Loucy (cell line): ENCODE data around the gene HRK.
A peak's percentile ranks its signal among the peaks of the same experiment; 100 is the strongest.

Source experiments
- H2AFZ ChIP-seq: fragments of 200-600 bp; sonication (generic); 2 replicates; pipeline ENCODE4 v1.6.0; 2016; ENCODE audit warnings: antibody characterized with exemption, mild to moderate bottlenecking, low read length, moderate library complexity
- H3F3A ChIP-seq: fragments of 200-600 bp; 2 replicates; pipeline ENCODE4 v1.6.0; 2016; ENCODE audit warnings: antibody characterized with exemption, low read depth, mild to moderate bottlenecking
- H3K27me3 ChIP-seq: fragments of 200-600 bp; sonication (generic); 2 replicates; pipeline ENCODE4 v1.6.1; 2014; ENCODE audit warnings: low read length, mild to moderate bottlenecking; ENCODE audit not compliant: insufficient read depth, poor library complexity, severe bottlenecking
- H3K36me3 ChIP-seq: fragments of 200-600 bp; sonication (generic); 2 replicates; pipeline ENCODE4 v1.6.1; 2016; ENCODE audit warnings: low read length; ENCODE audit not compliant: insufficient read depth
- H3K4me1 ChIP-seq: fragments of 200-600 bp; sonication (generic); 2 replicates; pipeline ENCODE4 v1.5.1; 2014; ENCODE audit warnings: low read length, mild to moderate bottlenecking; ENCODE audit not compliant: insufficient read depth, poor library complexity, severe bottlenecking
- H3K4me2 ChIP-seq: fragments of 200-600 bp; sonication (generic); 2 replicates; pipeline ENCODE4 v1.6.0; 2014; ENCODE audit warnings: antibody characterized with exemption, low read length, low read depth, mild to moderate bottlenecking; ENCODE audit not compliant: poor library complexity, severe bottlenecking
- H3K4me3 ChIP-seq: fragments of 200-600 bp; sonication (generic); 2 replicates; pipeline ENCODE4 v1.5.1; 2014; ENCODE audit warnings: low read length, mild to moderate bottlenecking, mixed read lengths; ENCODE audit not compliant: poor library complexity, severe bottlenecking
- H3K79me2 ChIP-seq: fragments of 200-600 bp; sonication (generic); 2 replicates; pipeline ENCODE4 v1.6.1; 2014; ENCODE audit warnings: low read length; ENCODE audit not compliant: insufficient read depth
- H3K9ac ChIP-seq: fragments of 200-600 bp; sonication (generic); 2 replicates; pipeline ENCODE4 v1.6.0; 2014; ENCODE audit warnings: mild to moderate bottlenecking, low read depth, low read length, moderate library complexity; ENCODE audit not compliant: poor library complexity, severe bottlenecking
- H3K9me2 ChIP-seq: fragments of 200-600 bp; sonication (generic); replicated peaks from 2 replicates; pipeline ENCODE4 v1.6.1; 2016; ENCODE audit warnings: low read depth, low read length, mixed read lengths
- H3K9me3 ChIP-seq: fragments of 200-600 bp; sonication (generic); 2 replicates; pipeline ENCODE4 v1.6.1; 2014; ENCODE audit warnings: mild to moderate bottlenecking, antibody characterized with exemption, low read length, low read depth; ENCODE audit not compliant: insufficient read depth
- H4K20me1 ChIP-seq: fragments of 200-600 bp; sonication (generic); 2 replicates; pipeline ENCODE4 v1.6.0; 2014; ENCODE audit warnings: antibody characterized with exemption, low read length, mild to moderate bottlenecking; ENCODE audit not compliant: insufficient read depth, poor library complexity, severe bottlenecking
- EZH2phosphoT487 ChIP-seq: fragments of 200-600 bp; IDR thresholded peaks from 2 replicates; pipeline ENCODE4 v1.6.1; 2018; ENCODE audit warnings: antibody characterized with exemption, mild to moderate bottlenecking, moderate library complexity, borderline replicate concordance
- TF ChIP-seq, protein P1 (sequence below): fragments of 200-600 bp; sonication (generic); conservative IDR thresholded peaks from 2 replicates; pipeline ENCODE4 v1.5.1; 2014; ENCODE audit warnings: mild to moderate bottlenecking, antibody characterized with exemption, low read length

HRK gene

DNA sequence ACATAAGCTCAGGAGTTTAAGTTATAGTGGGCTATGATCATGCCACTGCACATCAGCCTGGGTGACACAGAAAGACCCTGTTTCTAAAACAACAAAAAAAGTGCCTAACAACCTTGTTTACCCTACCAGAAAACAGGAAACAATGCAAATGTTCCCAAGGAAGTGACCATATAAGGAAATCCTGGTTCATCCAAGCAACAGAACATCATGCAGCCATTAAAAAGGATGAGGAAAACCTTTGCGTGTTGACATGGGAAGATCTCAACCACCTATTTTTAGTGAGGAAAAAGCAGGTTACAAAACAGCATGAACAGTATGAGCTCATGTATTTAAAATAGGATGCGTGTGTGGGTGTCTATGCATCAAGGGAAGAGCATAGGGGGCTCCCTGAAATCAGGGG lies 13.7 kb downstream of the HRK start:
- Histone ChIP-seq H4K20me1 (no peaks in the 10 kb centered on the region), H3K4me2 (no peak overlapping the region), H2AFZ (no peak overlapping the region), H3K27me3 (no peaks in the 10 kb centered on the region), H3K9me2 (no peaks in the 10 kb centered on the region), H3F3A (no peaks in the 10 kb centered on the region), H3K4me3 (no peak overlapping the region), H3K79me2 (no peaks in the 10 kb centered on the region), H3K9ac (no peak overlapping the region), H3K4me1 (no peaks in the 10 kb centered on the region), H3K36me3 (no peaks in the 10 kb centered on the region), H3K9me3 (no peaks in the 10 kb centered on the region)
- TF ChIP-seq, protein P1, sequence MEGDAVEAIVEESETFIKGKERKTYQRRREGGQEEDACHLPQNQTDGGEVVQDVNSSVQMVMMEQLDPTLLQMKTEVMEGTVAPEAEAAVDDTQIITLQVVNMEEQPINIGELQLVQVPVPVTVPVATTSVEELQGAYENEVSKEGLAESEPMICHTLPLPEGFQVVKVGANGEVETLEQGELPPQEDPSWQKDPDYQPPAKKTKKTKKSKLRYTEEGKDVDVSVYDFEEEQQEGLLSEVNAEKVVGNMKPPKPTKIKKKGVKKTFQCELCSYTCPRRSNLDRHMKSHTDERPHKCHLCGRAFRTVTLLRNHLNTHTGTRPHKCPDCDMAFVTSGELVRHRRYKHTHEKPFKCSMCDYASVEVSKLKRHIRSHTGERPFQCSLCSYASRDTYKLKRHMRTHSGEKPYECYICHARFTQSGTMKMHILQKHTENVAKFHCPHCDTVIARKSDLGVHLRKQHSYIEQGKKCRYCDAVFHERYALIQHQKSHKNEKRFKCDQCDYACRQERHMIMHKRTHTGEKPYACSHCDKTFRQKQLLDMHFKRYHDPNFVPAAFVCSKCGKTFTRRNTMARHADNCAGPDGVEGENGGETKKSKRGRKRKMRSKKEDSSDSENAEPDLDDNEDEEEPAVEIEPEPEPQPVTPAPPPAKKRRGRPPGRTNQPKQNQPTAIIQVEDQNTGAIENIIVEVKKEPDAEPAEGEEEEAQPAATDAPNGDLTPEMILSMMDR = no peak
- no peak for TF ChIP-seq EZH2phosphoT487

DNA sequence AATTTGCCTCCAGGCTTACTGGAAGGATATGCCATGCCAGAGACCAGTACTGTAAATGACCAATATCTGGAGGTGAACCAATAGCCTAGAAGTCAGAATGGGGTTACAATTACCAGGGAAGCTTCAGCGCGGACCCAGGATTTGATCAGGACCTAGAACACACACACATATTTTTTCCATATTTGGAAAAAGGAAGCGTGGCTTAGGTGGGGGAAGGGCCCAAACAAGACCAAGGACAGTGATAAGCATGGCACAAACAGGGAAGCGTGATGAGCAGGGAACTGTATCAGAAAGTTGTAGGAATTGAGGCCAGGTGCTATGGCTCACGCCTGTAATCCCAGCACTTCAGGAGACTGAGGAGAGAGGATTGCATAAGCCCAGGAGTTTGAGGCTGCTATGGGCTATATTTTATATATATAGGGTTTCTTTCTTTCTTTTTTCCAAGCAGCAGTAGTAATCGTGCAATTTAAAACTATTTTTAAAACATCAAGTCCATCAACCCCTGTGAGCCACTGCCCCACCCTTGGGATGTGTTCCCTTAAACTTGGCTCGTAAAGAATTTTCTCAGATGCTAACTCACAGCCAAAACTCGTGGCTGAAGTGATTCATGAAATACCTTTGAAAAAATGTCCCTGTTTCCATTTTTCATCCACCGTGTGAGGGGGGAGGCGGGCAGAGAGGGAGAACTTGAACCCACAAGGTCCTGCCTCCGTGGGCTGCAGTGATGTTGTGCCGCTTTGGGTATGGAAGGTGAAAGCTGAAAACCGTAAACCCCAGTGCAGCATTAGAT lies 16.7 kb downstream of the HRK start:
- H3K79me2 ChIP-seq = no peaks in the 10 kb centered on the region
- no peaks in the 10 kb centered on the region for H3K9me3 ChIP-seq
- H3K36me3 ChIP-seq = no peaks in the 10 kb centered on the region
- no peak overlapping the region for H3K4me2 ChIP-seq
- H3F3A ChIP-seq = no peaks in the 10 kb centered on the region
- peaks cover 7% of the 10 kb centered on the region for H3K4me1 ChIP-seq
- H3K4me3 ChIP-seq = no peak overlapping the region
- no peak overlapping the region for H3K9ac ChIP-seq
- no peak overlapping the region for H2AFZ ChIP-seq
- no peaks in the 10 kb centered on the region for H3K27me3 ChIP-seq
- no peak for TF ChIP-seq EZH2phosphoT487
- TF ChIP-seq, protein P1 = no peak
- no peaks in the 10 kb centered on the region for H4K20me1 ChIP-seq
- H3K9me2 ChIP-seq = no peaks in the 10 kb centered on the region

DNA sequence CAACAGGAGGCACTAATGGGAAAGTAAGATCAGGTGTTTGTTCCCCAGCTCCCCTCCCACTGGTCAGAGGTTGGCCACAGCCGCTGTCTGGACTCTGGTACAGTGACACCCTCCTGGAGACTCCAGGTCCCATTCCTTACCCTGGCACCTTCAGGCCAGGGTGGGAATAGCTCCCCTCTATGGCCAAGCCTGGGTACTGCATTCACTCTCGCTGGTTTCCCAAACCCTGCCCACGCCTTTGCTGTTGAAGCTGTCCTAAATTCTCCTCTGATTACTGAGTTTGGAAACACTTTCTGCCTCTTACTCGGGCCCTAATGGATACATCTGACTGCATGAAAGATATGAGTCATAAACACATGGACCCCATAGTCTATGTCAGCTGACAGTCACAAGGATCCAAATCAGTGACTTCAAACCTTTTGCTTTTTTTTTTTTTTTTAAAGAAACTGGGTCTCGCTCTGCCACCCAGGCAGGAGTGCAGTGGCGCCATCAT lies 17.9 kb downstream of the HRK start:
- H3K36me3 ChIP-seq = no peaks in the 10 kb centered on the region
- no peaks in the 10 kb centered on the region for H3K9me3 ChIP-seq
- no peaks in the 10 kb centered on the region for H3K9me2 ChIP-seq
- H3K4me1 ChIP-seq = peaks cover 7% of the 10 kb centered on the region
- H3K4me2 ChIP-seq = no peak overlapping the region
- no peak overlapping the region for H3K9ac ChIP-seq
- no peak overlapping the region for H2AFZ ChIP-seq
- no peaks in the 10 kb centered on the region for H3F3A ChIP-seq
- H3K27me3 ChIP-seq = no peaks in the 10 kb centered on the region
- no peaks in the 10 kb centered on the region for H3K79me2 ChIP-seq
- no peak for TF ChIP-seq EZH2phosphoT487
- TF ChIP-seq, protein P1 = peak; percentile 89
- H3K4me3 ChIP-seq = no peak overlapping the region
- no peaks in the 10 kb centered on the region for H4K20me1 ChIP-seq
